GM23338 (cell line): ENCODE measurements around the gene ERVMER34-1. TPM values are rescaled to one million over a fixed set of nuclear protein-coding genes. Genes with fewer than 3 reads are reported as not detected.

Experiments
- ATAC-seq: fragments of 200-7000 bp; cut with Tn5 transposase; 3 replicates; pipeline ENCODE4 v1.9.1; 2020
- DNase-seq: peaks from one replicate; pipeline ENCODE4 v3.0.0-alpha.2; 2015; ENCODE audit warnings: low spot score
- H2AFZ ChIP-seq: fragments of 200-600 bp; sonication (generic); 2 replicates; pipeline ENCODE4 v1.8.0; 2016; ENCODE audit warnings: antibody characterized with exemption, mild to moderate bottlenecking, moderate library complexity
- H3F3A ChIP-seq: fragments of 200-600 bp; sonication (generic); replicated peaks from 2 replicates; pipeline ENCODE4 v1.8.0; 2017; ENCODE audit warnings: antibody characterized with exemption, mixed run types, low read depth
- H3K27ac ChIP-seq: fragments of 200-600 bp; sonication (generic); 2 replicates; pipeline ENCODE4 v1.6.1; 2016; ENCODE audit warnings: low read depth
- H3K27me3 ChIP-seq: fragments of 200-600 bp; sonication (generic); 2 replicates; pipeline ENCODE4 v1.8.0; 2016; ENCODE audit warnings: mild to moderate bottlenecking, mixed run types, moderate library complexity; ENCODE audit not compliant: insufficient read depth
- H3K36me3 ChIP-seq: fragments of 200-600 bp; sonication (generic); 2 replicates; pipeline ENCODE4 v1.8.0; 2016; ENCODE audit warnings: mild to moderate bottlenecking; ENCODE audit not compliant: insufficient read depth
- H3K4me1 ChIP-seq: fragments of 200-600 bp; sonication (generic); 2 replicates; pipeline ENCODE4 v1.8.0; 2016; ENCODE audit warnings: mild to moderate bottlenecking, moderate library complexity; ENCODE audit not compliant: insufficient read depth
- H3K4me2 ChIP-seq: fragments of 200-600 bp; sonication (generic); 2 replicates; pipeline ENCODE4 v1.7.1; 2017; ENCODE audit warnings: mixed run types
- H3K4me3 ChIP-seq: fragments of 200-600 bp; sonication (generic); 2 replicates; pipeline ENCODE4 v1.6.1; 2016; ENCODE audit warnings: mixed run types
- H3K79me2 ChIP-seq: fragments of 200-600 bp; sonication (generic); replicated peaks from 2 replicates; pipeline ENCODE4 v1.8.0; 2017; ENCODE audit warnings: mild to moderate bottlenecking; ENCODE audit not compliant: insufficient read depth
- H3K9me2 ChIP-seq: fragments of 200-600 bp; sonication (generic); 2 replicates; pipeline ENCODE4 v1.8.0; 2017; ENCODE audit not compliant: insufficient read depth
- H4K20me1 ChIP-seq: fragments of 200-600 bp; sonication (generic); replicated peaks from 2 replicates; pipeline ENCODE4 v1.8.0; 2017; ENCODE audit warnings: mild to moderate bottlenecking; ENCODE audit not compliant: insufficient read depth
- H3K27ac Mint-ChIP-seq: 2 replicates; pipeline ENCODE4 v1.8.0; 2020; ENCODE audit warnings: inconsistent platforms, mild to moderate bottlenecking, moderate library complexity, mixed read lengths
- H3K27me3 Mint-ChIP-seq: 3 replicates; pipeline ENCODE4 v1.8.0; 2022; ENCODE audit warnings: low read depth, mild to moderate bottlenecking, moderate library complexity, mixed read lengths, inconsistent platforms; ENCODE audit not compliant: insufficient read depth, poor library complexity
- H3K36me3 Mint-ChIP-seq: 3 replicates; pipeline ENCODE4 v1.8.0; 2021; ENCODE audit warnings: low read depth, mild to moderate bottlenecking, inconsistent platforms, moderate library complexity, mixed read lengths
- H3K4me1 Mint-ChIP-seq: 3 replicates; pipeline ENCODE4 v1.8.0; 2020; ENCODE audit warnings: mild to moderate bottlenecking, inconsistent platforms, mixed read lengths
- H3K4me3 Mint-ChIP-seq: 3 replicates; pipeline ENCODE4 v1.8.0; 2021; ENCODE audit warnings: moderate library complexity, mild to moderate bottlenecking, inconsistent platforms, mixed read lengths
- H3K9me3 Mint-ChIP-seq: 3 replicates; pipeline ENCODE4 v1.8.0; 2020; ENCODE audit warnings: moderate library complexity, mild to moderate bottlenecking, inconsistent platforms, mixed read lengths
- CREB1 ChIP-seq: fragments of 250-450 bp; sonication (Bioruptor Pico); IDR thresholded peaks from 2 replicates; pipeline ENCODE4 v1.5.0; 2020; ENCODE audit warnings: low read depth, mild to moderate bottlenecking, moderate library complexity
- EZH2 ChIP-seq: fragments of 200-600 bp; sonication (generic); IDR thresholded peaks from one replicate; pipeline ENCODE4 v1.8.0; 2017; ENCODE audit warnings: antibody characterized with exemption, mild to moderate bottlenecking, low read depth; ENCODE audit not compliant: unreplicated experiment
- EZH2phosphoT487 ChIP-seq: fragments of 200-600 bp; sonication (generic); IDR thresholded peaks from one replicate; pipeline ENCODE4 v1.8.1; 2018; ENCODE audit warnings: antibody characterized with exemption; ENCODE audit not compliant: unreplicated experiment
- JUNB ChIP-seq: IDR thresholded peaks from one replicate; pipeline ENCODE4 v1.6.1; 2016; ENCODE audit warnings: antibody characterized with exemption; ENCODE audit not compliant: unreplicated experiment
- NANOG ChIP-seq: IDR thresholded peaks from 2 replicates; pipeline ENCODE4 v1.6.1; 2016; ENCODE audit warnings: antibody characterized with exemption, borderline replicate concordance
- POLR2AphosphoS5 ChIP-seq: IDR thresholded peaks from 2 replicates; pipeline ENCODE4 v1.6.1; 2016; ENCODE audit warnings: antibody characterized with exemption, low read depth
- STAT1 ChIP-seq: IDR thresholded peaks from one replicate; pipeline ENCODE4 v1.6.1; 2016; ENCODE audit warnings: antibody characterized with exemption; ENCODE audit not compliant: unreplicated experiment
- ZNF114 ChIP-seq: fragments of 250-450 bp; sonication (Bioruptor Pico); IDR thresholded peaks from 2 replicates; pipeline ENCODE4 v1.5.0; 2020; ENCODE audit warnings: mild to moderate bottlenecking, moderate library complexity
- ZNF331 ChIP-seq: fragments of 250-450 bp; sonication (Bioruptor Pico); IDR thresholded peaks from 2 replicates; pipeline ENCODE4 v1.5.0; 2020; ENCODE audit warnings: low read depth, mild to moderate bottlenecking, moderate library complexity
- polyA plus RNA-seq: library from polyadenylated mRNA; unstranded; fragments of >200 nt; fragmentation: Nextera tagmentation; extraction: Ambion mirVana; gene quantifications from 2 replicates; pipeline ENCODE4 v1.2.1, GENCODE V29; 2016
- total RNA-seq: library from RNA; depleted of rRNA; stranded (reverse); fragments of >200 nt; shearing (Covaris generic); gene quantifications from 2 replicates; pipeline ENCODE4 v1.2.3, GENCODE V29; 2014
- TF ChIP-seq, protein P1 (sequence below): IDR thresholded peaks from 2 replicates; pipeline ENCODE4 v1.6.1; 2016; ENCODE audit warnings: antibody characterized with exemption
- TF ChIP-seq, protein P2 (sequence below): IDR thresholded peaks from one replicate; pipeline ENCODE4 v1.6.1; 2018; ENCODE audit warnings: antibody characterized with exemption; ENCODE audit not compliant: unreplicated experiment
- TF ChIP-seq, protein P3 (sequence below), 2 experiments: fragments of 200-600 bp in 1 of 2; sonication (generic) in 1 of 2; conservative IDR thresholded peaks; 2 replicates each; pipeline versions ENCODE4 v1.5.1 to v1.6.1; 2016 to 2017; ENCODE audit warnings: antibody characterized with exemption in 2 of 2, low read depth in 2 of 2, mild to moderate bottlenecking in 2 of 2, moderate library complexity in 1 of 2

Gene ERVMER34-1
- total and polyA plus RNA-seq, 2 experiments from 2014 or later, result 15.9 to 34.1 TPM

DNA sequence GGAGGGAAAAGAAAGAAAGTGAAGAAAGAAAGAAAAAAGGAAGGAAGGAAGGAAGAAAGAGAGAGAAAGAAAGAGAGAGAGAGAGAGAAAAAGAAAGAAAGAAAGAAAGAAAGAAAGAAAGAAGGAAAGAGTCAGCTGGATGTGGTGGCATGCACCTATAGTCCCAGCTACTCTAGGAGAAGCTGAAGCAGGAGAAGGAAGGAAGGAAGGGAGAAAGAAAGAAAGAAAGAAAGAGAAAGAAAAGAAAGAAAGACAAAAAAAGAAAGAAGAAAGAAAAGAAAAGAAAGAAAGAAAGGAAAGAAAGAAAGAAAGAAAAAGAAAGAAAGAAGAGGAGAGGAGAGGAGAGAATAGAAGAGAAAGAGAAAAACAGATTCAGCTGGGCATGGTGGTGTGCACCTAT is 44.3 kb upstream of the ERVMER34-1 start:
- ATAC-seq (no peak), DNase-seq (no peak)
- H3K4me3 ChIP-seq, result no peak overlapping the region
- H3K4me1 ChIP-seq, result peaks cover 3% of the 10 kb centered on the region; the same call in 1 of the 2 replicates
- Mint-ChIP-seq H3K4me1 (peaks cover 6% of the 10 kb centered on the region; the same call in 2 of the 3 replicates), H3K36me3 (peaks cover 3% of the 10 kb centered on the region; the same call in 1 of the 3 replicates), H3K4me3 (no peak overlapping the region), H3K27ac (no peak overlapping the region), H3K27me3 (peaks cover 2% of the 10 kb centered on the region), H3K9me3 (peaks cover 4% of the 10 kb centered on the region; the same call in 2 of the 3 replicates)
- H3K27me3 ChIP-seq, result no peaks in the 10 kb centered on the region
- peaks cover 15% of the 10 kb centered on the region; the same call in 1 of the 2 replicates for H3K9me2 ChIP-seq
- H3F3A ChIP-seq, result no peaks in the 10 kb centered on the region
- no peak for TF ChIP-seq ZNF331 (CRISPR knock-in tag)
- TF ChIP-seq STAT1, result no peak
- TF ChIP-seq NANOG, result no peak
- no peak for TF ChIP-seq POLR2AphosphoS5
- no peak for TF ChIP-seq ZNF114 (CRISPR knock-in tag)
- no peak for TF ChIP-seq EZH2
- TF ChIP-seq, protein P1, sequence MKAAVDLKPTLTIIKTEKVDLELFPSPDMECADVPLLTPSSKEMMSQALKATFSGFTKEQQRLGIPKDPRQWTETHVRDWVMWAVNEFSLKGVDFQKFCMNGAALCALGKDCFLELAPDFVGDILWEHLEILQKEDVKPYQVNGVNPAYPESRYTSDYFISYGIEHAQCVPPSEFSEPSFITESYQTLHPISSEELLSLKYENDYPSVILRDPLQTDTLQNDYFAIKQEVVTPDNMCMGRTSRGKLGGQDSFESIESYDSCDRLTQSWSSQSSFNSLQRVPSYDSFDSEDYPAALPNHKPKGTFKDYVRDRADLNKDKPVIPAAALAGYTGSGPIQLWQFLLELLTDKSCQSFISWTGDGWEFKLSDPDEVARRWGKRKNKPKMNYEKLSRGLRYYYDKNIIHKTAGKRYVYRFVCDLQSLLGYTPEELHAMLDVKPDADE, result no peak
- TF ChIP-seq, protein P2, sequence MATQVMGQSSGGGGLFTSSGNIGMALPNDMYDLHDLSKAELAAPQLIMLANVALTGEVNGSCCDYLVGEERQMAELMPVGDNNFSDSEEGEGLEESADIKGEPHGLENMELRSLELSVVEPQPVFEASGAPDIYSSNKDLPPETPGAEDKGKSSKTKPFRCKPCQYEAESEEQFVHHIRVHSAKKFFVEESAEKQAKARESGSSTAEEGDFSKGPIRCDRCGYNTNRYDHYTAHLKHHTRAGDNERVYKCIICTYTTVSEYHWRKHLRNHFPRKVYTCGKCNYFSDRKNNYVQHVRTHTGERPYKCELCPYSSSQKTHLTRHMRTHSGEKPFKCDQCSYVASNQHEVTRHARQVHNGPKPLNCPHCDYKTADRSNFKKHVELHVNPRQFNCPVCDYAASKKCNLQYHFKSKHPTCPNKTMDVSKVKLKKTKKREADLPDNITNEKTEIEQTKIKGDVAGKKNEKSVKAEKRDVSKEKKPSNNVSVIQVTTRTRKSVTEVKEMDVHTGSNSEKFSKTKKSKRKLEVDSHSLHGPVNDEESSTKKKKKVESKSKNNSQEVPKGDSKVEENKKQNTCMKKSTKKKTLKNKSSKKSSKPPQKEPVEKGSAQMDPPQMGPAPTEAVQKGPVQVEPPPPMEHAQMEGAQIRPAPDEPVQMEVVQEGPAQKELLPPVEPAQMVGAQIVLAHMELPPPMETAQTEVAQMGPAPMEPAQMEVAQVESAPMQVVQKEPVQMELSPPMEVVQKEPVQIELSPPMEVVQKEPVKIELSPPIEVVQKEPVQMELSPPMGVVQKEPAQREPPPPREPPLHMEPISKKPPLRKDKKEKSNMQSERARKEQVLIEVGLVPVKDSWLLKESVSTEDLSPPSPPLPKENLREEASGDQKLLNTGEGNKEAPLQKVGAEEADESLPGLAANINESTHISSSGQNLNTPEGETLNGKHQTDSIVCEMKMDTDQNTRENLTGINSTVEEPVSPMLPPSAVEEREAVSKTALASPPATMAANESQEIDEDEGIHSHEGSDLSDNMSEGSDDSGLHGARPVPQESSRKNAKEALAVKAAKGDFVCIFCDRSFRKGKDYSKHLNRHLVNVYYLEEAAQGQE, result no peak
- no peak for TF ChIP-seq JUNB
- TF ChIP-seq, protein P3, sequence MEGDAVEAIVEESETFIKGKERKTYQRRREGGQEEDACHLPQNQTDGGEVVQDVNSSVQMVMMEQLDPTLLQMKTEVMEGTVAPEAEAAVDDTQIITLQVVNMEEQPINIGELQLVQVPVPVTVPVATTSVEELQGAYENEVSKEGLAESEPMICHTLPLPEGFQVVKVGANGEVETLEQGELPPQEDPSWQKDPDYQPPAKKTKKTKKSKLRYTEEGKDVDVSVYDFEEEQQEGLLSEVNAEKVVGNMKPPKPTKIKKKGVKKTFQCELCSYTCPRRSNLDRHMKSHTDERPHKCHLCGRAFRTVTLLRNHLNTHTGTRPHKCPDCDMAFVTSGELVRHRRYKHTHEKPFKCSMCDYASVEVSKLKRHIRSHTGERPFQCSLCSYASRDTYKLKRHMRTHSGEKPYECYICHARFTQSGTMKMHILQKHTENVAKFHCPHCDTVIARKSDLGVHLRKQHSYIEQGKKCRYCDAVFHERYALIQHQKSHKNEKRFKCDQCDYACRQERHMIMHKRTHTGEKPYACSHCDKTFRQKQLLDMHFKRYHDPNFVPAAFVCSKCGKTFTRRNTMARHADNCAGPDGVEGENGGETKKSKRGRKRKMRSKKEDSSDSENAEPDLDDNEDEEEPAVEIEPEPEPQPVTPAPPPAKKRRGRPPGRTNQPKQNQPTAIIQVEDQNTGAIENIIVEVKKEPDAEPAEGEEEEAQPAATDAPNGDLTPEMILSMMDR (conservative IDR thresholded peaks at IDR 0.05; ENCODE audit: low read depth in 2 of 2), result no peak
- no peaks in the 10 kb centered on the region for H3K36me3 ChIP-seq
- no peak overlapping the region for H3K4me2 ChIP-seq
- H2AFZ ChIP-seq, result no peak overlapping the region
- no peaks in the 10 kb centered on the region for H3K79me2 ChIP-seq
- H3K27ac ChIP-seq, result no peak overlapping the region
- no peaks in the 10 kb centered on the region for H4K20me1 ChIP-seq

DNA sequence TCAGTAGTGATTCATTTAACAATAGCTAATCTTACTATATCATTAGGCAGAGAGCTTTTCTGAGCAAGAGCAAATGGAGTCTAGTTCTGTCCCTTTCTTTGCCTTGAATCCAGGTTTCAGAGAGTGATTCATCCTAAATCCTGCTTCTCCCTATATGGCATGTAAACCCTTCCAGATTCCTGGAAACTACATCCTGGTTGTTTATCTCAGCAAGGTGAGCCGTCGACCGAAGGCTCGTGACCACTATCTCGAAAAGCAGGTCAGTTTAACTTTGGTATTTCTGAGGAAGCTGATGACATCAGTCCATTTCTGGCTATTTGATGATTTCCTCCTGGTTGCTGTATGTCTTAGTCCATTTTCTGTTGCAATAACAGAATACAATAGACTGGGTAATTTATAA is 40.7 kb upstream of the ERVMER34-1 start:
- Histone ChIP-seq H2AFZ (no peak overlapping the region), H3K4me3 (no peak overlapping the region), H3K4me1 (no peaks in the 10 kb centered on the region), H3K9me2 (0 out of 2 replicates have a peak, but pooled peaks cover 8% of the 10 kb centered on the region), H3K4me2 (no peak overlapping the region), H3K36me3 (no peaks in the 10 kb centered on the region), H3K79me2 (no peaks in the 10 kb centered on the region), H3F3A (no peaks in the 10 kb centered on the region), H3K27me3 (no peaks in the 10 kb centered on the region), H4K20me1 (no peaks in the 10 kb centered on the region), H3K27ac (no peak overlapping the region)
- Mint-ChIP-seq H3K36me3 (no peaks in the 10 kb centered on the region), H3K4me1 (peaks cover 2% of the 10 kb centered on the region; the same call in 2 of the 3 replicates), H3K4me3 (no peak overlapping the region), H3K9me3 (no peaks in the 10 kb centered on the region), H3K27ac (no peak overlapping the region), H3K27me3 (peaks cover 2% of the 10 kb centered on the region)
- DNase-seq, result no peak
- no peak for ATAC-seq
- TF ChIP-seq CREB1 (no peak), ZNF114 (CRISPR knock-in tag) (no peak), POLR2AphosphoS5 (no peak), EZH2phosphoT487 (no peak), EZH2 (no peak), ZNF331 (CRISPR knock-in tag) (no peak), JUNB (no peak)
- TF ChIP-seq, protein P3 (conservative IDR thresholded peaks at IDR 0.05; ENCODE audit: low read depth in 2 of 2), result no peak
- TF ChIP-seq, protein P1, result no peak
